GM12875 (cell line): ENCODE measurements around the gene UBE2Q1.

Experiments used
- H3K4me3 ChIP-seq: one replicate; pipeline ENCODE4 v1.5.1; 2011; ENCODE audit warnings: low read depth, low read length, control low read depth
- CTCF ChIP-seq: IDR thresholded peaks from 2 replicates; pipeline ENCODE4 v1.5.1; 2011; ENCODE audit warnings: low read depth, mild to moderate bottlenecking, control low read depth, inconsistent platforms, low read length, moderate library complexity, borderline replicate concordance; ENCODE audit not compliant: insufficient read depth

The UBE2Q1 gene

GRCh38 chr1:154559466-154560044, 1.1 kb upstream of the UBE2Q1 start:
- H3K4me3 ChIP-seq: peak overlapping the region; percentile 61
- TF ChIP-seq CTCF: peak; percentile 93

GRCh38 chr1:154558720-154559465, 431 bp upstream of the UBE2Q1 start:
- TF ChIP-seq CTCF: no peak
- peak overlapping the region; percentile 61 for H3K4me3 ChIP-seq

- TF ChIP-seq CTCF: no peak
- peak overlapping the region; percentile 91 for H3K4me3 ChIP-seq
These were observed 1.1 kb downstream of the UBE2Q1 start for GRCh38 chr1:154557248-154557938.

GRCh38 chr1:154556422-154556821, 2.0 kb downstream of the UBE2Q1 start:
- TF ChIP-seq CTCF: no peak
- H3K4me3 ChIP-seq: peak overlapping the region; percentile 91

- no peak for TF ChIP-seq CTCF
- no peak overlapping the region for H3K4me3 ChIP-seq
These were observed 5.1 kb downstream of the UBE2Q1 start for GRCh38 chr1:154553056-154554030.

- no peak for TF ChIP-seq CTCF
- H3K4me3 ChIP-seq: no peak overlapping the region
These were observed 6.4 kb downstream of the UBE2Q1 start for GRCh38 chr1:154552036-154552435.
